Testis (tissue), 3 donors: ENCODE results near the gene EED. TPM values are rescaled to one million over a fixed set of nuclear protein-coding genes. Genes with fewer than 3 reads are reported as not detected.

ENCODE experiments used
- DNase-seq: peaks from one replicate; pipeline ENCODE4 v3.0.0-alpha.2; 2019
- H3K27ac ChIP-seq, 2 donors: fragments of 200-600 bp; sonication (generic); one replicate each; pipeline ENCODE4 v1.5.1; 2019
- H3K27me3 ChIP-seq: fragments of 200-600 bp; sonication (generic); one replicate; pipeline ENCODE4 v1.5.1; 2019
- H3K36me3 ChIP-seq: fragments of 200-600 bp; sonication (generic); one replicate; pipeline ENCODE4 v1.5.1; 2017; ENCODE audit warnings: low read depth; ENCODE audit errors: missing control alignments
- H3K4me1 ChIP-seq: fragments of 200-600 bp; sonication (generic); one replicate; pipeline ENCODE4 v1.5.1; 2019
- H3K4me3 ChIP-seq, 2 donors: fragments of 200-600 bp; sonication (generic); one replicate each; pipeline ENCODE4 v1.5.1; 2017 to 2019
- H3K9me3 ChIP-seq: fragments of 200-600 bp; sonication (generic); one replicate; pipeline ENCODE4 v1.5.1; 2017
- CTCF ChIP-seq, 3 experiments: fragments of 450-650 bp in 2 of 3; fragments of 200-600 bp in 1 of 3; sonication (generic) in 1 of 3; IDR thresholded peaks; one replicate each; pipeline ENCODE4 v1.5.1; 2016 to 2019; ENCODE audit warnings: antibody characterized with exemption in 3 of 3, mild to moderate bottlenecking in 2 of 3, moderate library complexity in 1 of 3
- POLR2A ChIP-seq: fragments of 450-650 bp; IDR thresholded peaks from one replicate; pipeline ENCODE4 v1.6.1; 2017; ENCODE audit warnings: antibody characterized with exemption, mild to moderate bottlenecking, moderate library complexity
- WGBS, 2 donors: methylation state at CpG; one replicate each; pipeline ENCODE4 v1.1.5; 2018; 5-methylcytosine and 5-hydroxymethylcytosine counted together
- intact Hi-C: fragments of 100-400 bp; cut with DNase I; formaldehyde crosslinking; loops from one replicate; pipeline ENCODE4 v1.15.1; 2023; ENCODE audit warnings: low total_unique reads
- polyA plus RNA-seq: library from polyadenylated mRNA; stranded (reverse); fragments of 350-450 nt; fragmentation: Illumina TruSeq; extraction: RNeasy Lipid Tissue Mini Kit (QIAGEN cat#74804); gene quantifications from one replicate; pipeline ENCODE4 v1.2.3, GENCODE V29; 2014; ENCODE audit warnings: low read depth, low replicate concordance; ENCODE audit not compliant: insufficient read depth
- total RNA-seq, 2 donors: library from RNA; depleted of rRNA; stranded (reverse); fragments of >200 nt; gene quantifications; one replicate each; pipeline ENCODE4 v1.2.3, GENCODE V29; 2016

EED gene
- total and polyA plus RNA-seq, 3 donors from 2014 or later: 19.0 to 38.0 (median 29.9) TPM

- no peaks in the 10 kb centered on the region for H3K27me3 ChIP-seq
- no peaks in the 10 kb centered on the region for H3K4me1 ChIP-seq
- no peaks in the 10 kb centered on the region for H3K36me3 ChIP-seq
- DNase-seq: no peak
- TF ChIP-seq POLR2A (no peak), CTCF (IDR thresholded peaks at IDR 0.05) (no peak)
- intact Hi-C loops: no loop called here
- H3K9me3 ChIP-seq: no peaks in the 10 kb centered on the region
- no peak overlapping the region for H3K27ac ChIP-seq
- 90 to 94% methylated on average over 2 of the region's 2 CpGs for WGBS, 2 donors
- H3K4me3 ChIP-seq: no peak overlapping the region
These were observed 20.1 kb downstream of the EED start for GRCh38 chr11:86264649-86265048.

- Histone ChIP-seq H3K4me3 (no peak overlapping the region), H3K27ac (no peak overlapping the region), H3K36me3 (no peaks in the 10 kb centered on the region), H3K27me3 (no peaks in the 10 kb centered on the region), H3K9me3 (no peaks in the 10 kb centered on the region), H3K4me1 (no peaks in the 10 kb centered on the region)
- TF ChIP-seq POLR2A (no peak), CTCF (IDR thresholded peaks at IDR 0.05) (no peak)
- no peak for DNase-seq
- intact Hi-C loops: no loop called here
These were observed 20.6 kb downstream of the EED start for GRCh38 chr11:86265194-86265593.

- Histone ChIP-seq H3K27me3 (no peaks in the 10 kb centered on the region), H3K36me3 (no peaks in the 10 kb centered on the region), H3K9me3 (no peaks in the 10 kb centered on the region), H3K27ac (no peak overlapping the region), H3K4me3 (no peak overlapping the region), H3K4me1 (no peaks in the 10 kb centered on the region)
- intact Hi-C loops: no loop called here
- WGBS, 2 donors: 79 to 88% methylated on average over 1 of the region's 1 CpG
- TF ChIP-seq CTCF (IDR thresholded peaks at IDR 0.05): no peak
- TF ChIP-seq POLR2A: no peak
- no peak for DNase-seq
These were observed 25.1 kb downstream of the EED start for GRCh38 chr11:86269645-86270044.

GRCh38 chr11:86274503-86274902 is 29.9 kb downstream of the EED start:
- Histone ChIP-seq H3K9me3 (no peaks in the 10 kb centered on the region), H3K27ac (no peak overlapping the region), H3K36me3 (no peaks in the 10 kb centered on the region), H3K4me1 (no peaks in the 10 kb centered on the region), H3K4me3 (no peak overlapping the region), H3K27me3 (no peaks in the 10 kb centered on the region)
- TF ChIP-seq CTCF (IDR thresholded peaks at IDR 0.05) (no peak), POLR2A (no peak)
- intact Hi-C loops: no loop called here
- WGBS, 2 donors: 86 to 87% methylated on average over 4 to 6 of the region's 6 CpGs
- DNase-seq: no peak

- TF ChIP-seq CTCF (IDR thresholded peaks at IDR 0.05): no peak
- TF ChIP-seq POLR2A: no peak
- Histone ChIP-seq H3K9me3 (no peaks in the 10 kb centered on the region), H3K27me3 (no peaks in the 10 kb centered on the region), H3K4me3 (no peak overlapping the region), H3K36me3 (no peaks in the 10 kb centered on the region), H3K4me1 (no peaks in the 10 kb centered on the region), H3K27ac (no peak overlapping the region)
- DNase-seq: no peak
- 77 to 86% methylated on average over 4 of the region's 4 CpGs for WGBS, 2 donors
- intact Hi-C loops: no loop called here
These were observed 30.4 kb downstream of the EED start for GRCh38 chr11:86274999-86275398.
